DOHH2 (cell line): ENCODE data around the gene MALRD1.

Experiments
- EZH2phosphoT487 ChIP-seq: fragments of 200-600 bp; sonication (generic); IDR thresholded peaks from 2 replicates; pipeline ENCODE4 v1.6.1; 2017; ENCODE audit warnings: borderline replicate concordance, mild to moderate bottlenecking, antibody characterized with exemption, low read length, moderate library complexity, mixed read lengths
- TF ChIP-seq, protein P1 (sequence below): fragments of 200-600 bp; sonication (generic); IDR thresholded peaks from one replicate; pipeline ENCODE4 v1.5.1; 2014; ENCODE audit warnings: antibody characterized with exemption, mild to moderate bottlenecking, low read depth, low read length; ENCODE audit not compliant: poor library complexity, severe bottlenecking

DNA sequence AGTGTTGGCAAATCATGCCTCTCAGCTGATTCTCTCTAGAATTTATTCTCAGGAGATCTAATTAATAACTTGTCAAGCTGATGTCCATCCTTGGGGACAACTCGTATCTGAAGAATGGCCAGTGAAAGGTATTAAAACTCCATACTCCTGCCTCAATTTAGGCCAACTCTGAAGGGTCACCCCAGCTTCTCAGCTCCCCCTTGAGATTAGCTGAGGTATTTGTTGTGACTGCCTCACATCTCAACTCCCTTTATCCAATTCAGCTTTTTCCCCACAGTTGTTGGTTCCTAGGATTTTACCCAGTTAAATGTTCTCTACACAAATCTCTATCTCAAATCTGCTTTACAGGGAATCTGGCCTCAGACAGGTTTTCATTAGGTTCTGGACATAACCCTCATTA, 182.4 kb downstream of the MALRD1 start:
- TF ChIP-seq, protein P1, sequence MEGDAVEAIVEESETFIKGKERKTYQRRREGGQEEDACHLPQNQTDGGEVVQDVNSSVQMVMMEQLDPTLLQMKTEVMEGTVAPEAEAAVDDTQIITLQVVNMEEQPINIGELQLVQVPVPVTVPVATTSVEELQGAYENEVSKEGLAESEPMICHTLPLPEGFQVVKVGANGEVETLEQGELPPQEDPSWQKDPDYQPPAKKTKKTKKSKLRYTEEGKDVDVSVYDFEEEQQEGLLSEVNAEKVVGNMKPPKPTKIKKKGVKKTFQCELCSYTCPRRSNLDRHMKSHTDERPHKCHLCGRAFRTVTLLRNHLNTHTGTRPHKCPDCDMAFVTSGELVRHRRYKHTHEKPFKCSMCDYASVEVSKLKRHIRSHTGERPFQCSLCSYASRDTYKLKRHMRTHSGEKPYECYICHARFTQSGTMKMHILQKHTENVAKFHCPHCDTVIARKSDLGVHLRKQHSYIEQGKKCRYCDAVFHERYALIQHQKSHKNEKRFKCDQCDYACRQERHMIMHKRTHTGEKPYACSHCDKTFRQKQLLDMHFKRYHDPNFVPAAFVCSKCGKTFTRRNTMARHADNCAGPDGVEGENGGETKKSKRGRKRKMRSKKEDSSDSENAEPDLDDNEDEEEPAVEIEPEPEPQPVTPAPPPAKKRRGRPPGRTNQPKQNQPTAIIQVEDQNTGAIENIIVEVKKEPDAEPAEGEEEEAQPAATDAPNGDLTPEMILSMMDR = no peak
- no peak for TF ChIP-seq EZH2phosphoT487
